Measurements from ENCODE around the gene ACADL. TPM values are rescaled to one million over a fixed set of nuclear protein-coding genes. Genes with fewer than 3 reads are reported as not detected.

The ACADL gene
- polyA plus RNA-seq, 1 experiment: not detected

GRCh38 chr2:210264282-210264681 is 39.0 kb upstream of the ACADL start:
- H3K36me3 ChIP-seq (ENCODE audit: control insufficient read depth, insufficient read depth, low read length): no peaks in the 10 kb centered on the region
- CTCF ChIA-PET: no interaction called here
- no peaks in the 10 kb centered on the region for H3K27me3 ChIP-seq (ENCODE audit: control insufficient read depth, insufficient read depth, low read length)
- DNase-seq (ENCODE audit: low read depth): no peak
- POLR2A ChIA-PET: no interaction called here
- no peak for TF ChIP-seq CTCF (IDR thresholded peaks at IDR 0.05; ENCODE audit: insufficient read depth, low read depth, low read length)
- no peak overlapping the region for H3K4me3 ChIP-seq (ENCODE audit: low read depth, low read length)

DNA sequence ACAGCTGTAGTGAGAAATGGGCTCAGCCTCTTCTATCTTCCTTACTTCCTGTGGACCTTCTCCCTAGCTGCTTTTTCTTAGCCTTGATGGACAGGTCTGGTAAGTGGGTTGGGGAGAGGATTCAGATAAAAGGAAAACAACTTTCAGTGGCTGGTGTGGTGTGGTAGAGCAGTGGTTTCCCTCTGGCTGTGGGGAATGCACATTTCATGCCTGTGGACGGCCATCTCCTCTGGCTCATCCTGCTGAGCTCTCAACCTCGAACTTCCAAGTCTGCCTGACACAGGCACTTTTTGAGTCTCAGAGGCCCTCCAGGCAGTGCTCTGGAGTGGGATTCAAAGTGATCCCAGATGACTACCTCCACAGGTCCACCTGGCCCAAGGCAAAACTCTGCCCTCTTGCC is 38.6 kb upstream of the ACADL start:
- CTCF ChIA-PET: no interaction called here
- no peak for TF ChIP-seq CTCF (IDR thresholded peaks at IDR 0.05; ENCODE audit: insufficient read depth, low read depth, low read length)
- Histone ChIP-seq H3K36me3 (ENCODE audit: control insufficient read depth, insufficient read depth, low read length) (no peaks in the 10 kb centered on the region), H3K27me3 (ENCODE audit: control insufficient read depth, insufficient read depth, low read length) (no peaks in the 10 kb centered on the region), H3K4me3 (ENCODE audit: low read depth, low read length) (no peak overlapping the region)
- no peak for DNase-seq (ENCODE audit: low read depth)
- POLR2A ChIA-PET: no interaction called here

DNA sequence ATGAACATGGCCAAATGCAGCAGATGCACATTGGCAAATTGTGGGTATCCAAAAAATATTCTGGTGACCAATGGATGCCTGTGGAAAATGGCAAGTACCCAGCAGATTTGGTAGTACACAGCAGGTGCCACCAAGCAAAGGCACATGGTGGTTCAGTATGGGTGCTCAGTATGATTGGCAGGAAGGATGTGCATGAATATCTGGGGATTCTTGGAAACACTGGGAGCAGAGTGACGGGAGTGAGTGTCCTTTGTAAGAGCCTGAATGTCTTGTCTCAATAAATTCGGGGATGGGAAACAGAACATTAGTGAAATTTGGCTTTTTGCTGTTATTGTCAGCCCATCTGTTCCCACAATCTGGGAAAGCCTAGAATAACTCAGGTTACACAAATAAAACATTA is 36.8 kb upstream of the ACADL start:
- Histone ChIP-seq H3K27me3 (ENCODE audit: control insufficient read depth, insufficient read depth, low read length) (no peaks in the 10 kb centered on the region), H3K4me3 (ENCODE audit: low read depth, low read length) (no peak overlapping the region), H3K36me3 (ENCODE audit: control insufficient read depth, insufficient read depth, low read length) (no peaks in the 10 kb centered on the region)
- ChIA-PET POLR2A (no interaction called here), CTCF (no interaction called here)
- no peak for TF ChIP-seq CTCF (IDR thresholded peaks at IDR 0.05; ENCODE audit: insufficient read depth, low read depth, low read length)
- DNase-seq (ENCODE audit: low read depth): no peak

- TF ChIP-seq CTCF (IDR thresholded peaks at IDR 0.05; ENCODE audit: insufficient read depth, low read depth, low read length): no peak
- no peaks in the 10 kb centered on the region for H3K36me3 ChIP-seq (ENCODE audit: control insufficient read depth, insufficient read depth, low read length)
- DNase-seq (ENCODE audit: low read depth): no peak
- ChIA-PET CTCF (no interaction called here), POLR2A (no interaction called here)
- no peak overlapping the region for H3K4me3 ChIP-seq (ENCODE audit: low read depth, low read length)
- no peaks in the 10 kb centered on the region for H3K27me3 ChIP-seq (ENCODE audit: control insufficient read depth, insufficient read depth, low read length)
Measured at GRCh38 chr2:210259687-210260086, 34.4 kb upstream of the ACADL start.

- Histone ChIP-seq H3K36me3 (ENCODE audit: control insufficient read depth, insufficient read depth, low read length) (no peaks in the 10 kb centered on the region), H3K4me3 (ENCODE audit: low read depth, low read length) (no peak overlapping the region), H3K27me3 (ENCODE audit: control insufficient read depth, insufficient read depth, low read length) (no peaks in the 10 kb centered on the region)
- no peak for DNase-seq (ENCODE audit: low read depth)
- ChIA-PET CTCF (interaction anchor here (0.6 kb wide), 1 partner anchor 21 kb away, joined by 4 read pairs; no protein-coding TSS in a partner anchor), POLR2A (no interaction called here)
- TF ChIP-seq CTCF (IDR thresholded peaks at IDR 0.05; ENCODE audit: insufficient read depth, low read depth, low read length): no peak
Measured at GRCh38 chr2:210252699-210253606, 27.7 kb upstream of the ACADL start.

All from BJ (cell line).